Measurements from ENCODE around the gene ZFP69.

- TF ChIP-seq CTCF (conservative IDR thresholded peaks at IDR 0.05 in 1 of 2, IDR thresholded peaks at IDR 0.05 in 1 of 2; ENCODE audit: low read depth in 1 of 2, low read length in 2 of 2): no peak
- no peak for TF ChIP-seq EZH2 (IDR thresholded peaks at IDR 0.05; ENCODE audit: low read length, missing control alignments)
Observed at GRCh38 chr1:40531381-40532061, 54.4 kb downstream of the ZFP69 start, which contains the start of gene ZNF684.

All from fibroblast of lung (primary cell).